HEK293 (cell line): ENCODE measurements around the gene FAM168A.
A peak's percentile ranks its signal among the peaks of the same experiment; 100 is the strongest.

ENCODE experiments used
- CTCF ChIA-PET: fragments of 350-600 bp; formaldehyde crosslinking; extraction: SDS; loops from one replicate; lab custom pipeline; 2021; ENCODE audit warnings: antibody characterized with exemption; lab: Yijun Ruan, JAX
- POLR2A ChIA-PET: fragments of 300-600 bp; formaldehyde crosslinking; extraction: SDS; loops from one replicate; lab custom pipeline; 2020; ENCODE audit warnings: antibody characterized with exemption, inconsistent platforms; lab: Yijun Ruan, JAX
- H3K27ac ChIP-seq: fragments of 200-500 bp; sonication (Bioruptor generic); 2 replicates; pipeline ENCODE4 v1.5.1; 2014; ENCODE audit warnings: low read depth, low read length, control low read depth, inconsistent platforms; ENCODE audit errors: extremely low read depth
- H3K36me3 ChIP-seq, 2 experiments: fragments of 200-500 bp in 1 of 2; sonication (Bioruptor generic) in 1 of 2; 1 replicate in 1 of 2; 2 replicates in 1 of 2; pipeline ENCODE4 v1.5.1; 2014 to 2017; ENCODE audit warnings: inconsistent platforms in 2 of 2, low read length in 2 of 2; ENCODE audit not compliant: control insufficient read depth in 2 of 2, insufficient read depth in 1 of 2
- H3K4me1 ChIP-seq: fragments of 200-500 bp; sonication (Bioruptor generic); 2 replicates; pipeline ENCODE4 v1.5.1; 2014; ENCODE audit warnings: mild to moderate bottlenecking, low read length, inconsistent platforms; ENCODE audit not compliant: control insufficient read depth, insufficient read depth
- H3K4me3 ChIP-seq: 2 replicates; pipeline ENCODE4 v1.5.1; 2011; ENCODE audit warnings: low read depth, mild to moderate bottlenecking, control low read depth, low read length, moderate library complexity
- H3K9me3 ChIP-seq: fragments of 200-500 bp; sonication (Bioruptor generic); 2 replicates; pipeline ENCODE4 v1.5.1; 2014; ENCODE audit warnings: low read depth, low read length, inconsistent platforms; ENCODE audit not compliant: control insufficient read depth, insufficient read depth
- MEIS1 ChIP-seq: sonication (generic); formaldehyde crosslinking; IDR thresholded peaks from 2 replicates; pipeline ENCODE4 v1.8.1; 2022; ENCODE audit warnings: missing genetic modification reagents, mild to moderate bottlenecking, borderline replicate concordance
- SCRT1 ChIP-seq: fragments of 450-650 bp; formaldehyde crosslinking; IDR thresholded peaks from 2 replicates; pipeline ENCODE4 v1.5.1; 2016; ENCODE audit warnings: missing biosample characterization, missing genetic modification characterization, borderline replicate concordance
- ZFP69B ChIP-seq: fragments of 450-650 bp; formaldehyde crosslinking; IDR thresholded peaks from 2 replicates; pipeline ENCODE4 v1.5.1; 2016; ENCODE audit warnings: missing biosample characterization, missing genetic modification characterization
- ZNF133 ChIP-seq: fragments of 450-650 bp; formaldehyde crosslinking; IDR thresholded peaks from 2 replicates; pipeline ENCODE4 v1.5.1; 2016; ENCODE audit warnings: missing biosample characterization, missing genetic modification characterization
- ZNF350 ChIP-seq: fragments of 450-650 bp; formaldehyde crosslinking; IDR thresholded peaks from 2 replicates; pipeline ENCODE4 v1.5.0; 2017; ENCODE audit warnings: missing biosample characterization, mild to moderate bottlenecking, missing genetic modification characterization
- ZNF416 ChIP-seq: fragments of 450-650 bp; formaldehyde crosslinking; IDR thresholded peaks from 2 replicates; pipeline ENCODE4 v1.5.1; 2016; ENCODE audit warnings: missing biosample characterization, missing genetic modification characterization
- ZNF433 ChIP-seq: fragments of 450-650 bp; formaldehyde crosslinking; IDR thresholded peaks from 2 replicates; pipeline ENCODE4 v1.5.1; 2016; ENCODE audit warnings: missing biosample characterization, missing genetic modification characterization, low read depth
- ZNF571 ChIP-seq: fragments of 450-650 bp; formaldehyde crosslinking; IDR thresholded peaks from 2 replicates; pipeline ENCODE4 v1.5.0; 2017; ENCODE audit warnings: missing biosample characterization, missing genetic modification characterization
- ZNF596 ChIP-seq: fragments of 450-650 bp; IDR thresholded peaks from 2 replicates; pipeline ENCODE4 v1.5.0; 2018; ENCODE audit warnings: missing biosample characterization, mild to moderate bottlenecking, missing genetic modification characterization, moderate library complexity
- ZNF624 ChIP-seq: fragments of 450-650 bp; formaldehyde crosslinking; IDR thresholded peaks from 2 replicates; pipeline ENCODE4 v1.5.1; 2017; ENCODE audit warnings: missing biosample characterization, missing genetic modification characterization
- ZNF768 ChIP-seq: fragments of 450-650 bp; formaldehyde crosslinking; IDR thresholded peaks from 2 replicates; pipeline ENCODE4 v1.5.1; 2018; ENCODE audit warnings: missing biosample characterization, mild to moderate bottlenecking, missing genetic modification characterization
- ZNF837 ChIP-seq: fragments of 450-650 bp; formaldehyde crosslinking; IDR thresholded peaks from 2 replicates; pipeline ENCODE4 v1.5.1; 2016; ENCODE audit warnings: missing biosample characterization, missing genetic modification characterization
- TF ChIP-seq, protein P1 (sequence below): fragments of 450-650 bp; formaldehyde crosslinking; IDR thresholded peaks from 2 replicates; pipeline ENCODE4 v1.5.1; 2016; ENCODE audit warnings: missing biosample characterization, missing genetic modification characterization
- TF ChIP-seq, protein P2 (sequence below): fragments of 450-650 bp; formaldehyde crosslinking; IDR thresholded peaks from 2 replicates; pipeline ENCODE4 v1.5.1; 2016; ENCODE audit warnings: missing biosample characterization, missing genetic modification characterization

The FAM168A gene

DNA sequence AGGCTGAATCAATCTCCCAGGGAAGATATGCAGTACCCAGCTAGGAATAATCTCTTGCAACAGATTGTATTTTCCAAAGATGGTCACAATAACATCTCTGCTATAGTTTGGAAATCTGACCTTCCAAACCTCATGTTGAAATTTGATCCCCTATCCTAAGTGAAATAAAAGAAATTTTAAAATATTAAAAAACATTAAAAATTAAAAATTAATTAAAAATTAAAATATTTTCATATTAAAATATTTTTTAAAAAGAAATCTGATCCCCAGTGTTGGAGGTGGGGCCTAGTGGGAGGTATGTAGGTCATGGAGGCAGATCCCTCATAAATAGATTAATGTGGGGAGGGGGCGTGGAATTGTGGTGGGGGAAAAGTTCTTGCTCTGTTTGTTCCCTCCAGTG, 79.7 kb downstream of the FAM168A start:
- ChIA-PET CTCF (interaction anchor here (0.6 kb wide), 1 partner anchor 40 kb away, joined by 5 read pairs; no protein-coding TSS in a partner anchor), POLR2A (no interaction called here)
- no peak overlapping the region for H3K27ac ChIP-seq

DNA sequence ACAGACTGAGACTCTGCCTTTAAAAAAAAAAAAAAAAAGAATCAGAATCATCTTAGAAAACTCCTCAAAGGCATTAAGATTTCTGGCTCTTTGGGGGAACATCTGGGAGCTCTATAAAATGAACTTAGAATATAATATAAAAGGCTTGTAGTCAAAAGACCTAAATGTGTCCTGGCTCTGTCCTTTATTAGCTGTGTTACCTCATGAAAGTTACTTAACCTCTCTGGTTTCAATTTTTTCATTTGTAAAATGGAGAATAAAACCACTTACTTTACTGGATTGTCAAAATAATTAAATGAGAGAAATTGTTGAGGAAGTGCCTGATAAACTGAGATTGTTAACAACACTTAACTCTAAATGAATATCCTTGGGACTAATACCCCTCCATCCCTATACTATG, 81.8 kb downstream of the FAM168A start:
- Histone ChIP-seq H3K4me3 (no peak overlapping the region), H3K9me3 (no peaks in the 10 kb centered on the region), H3K36me3 (no peaks in the 10 kb centered on the region), H3K4me1 (no peaks in the 10 kb centered on the region; the same call in 1 of the 2 replicates), H3K27ac (no peak overlapping the region)
- ChIA-PET POLR2A (no interaction called here), CTCF (interaction anchor here (0.6 kb wide), 2 partner anchors 16 to 447 kb away, joined by 3 to 5 read pairs; no protein-coding TSS in a partner anchor)
- no peak for TF ChIP-seq ZNF416 (tag by site-specific recombination)
- TF ChIP-seq ZNF768 (tag by site-specific recombination), result 0 out of 2 replicates have a peak, but pooled peaks have one; percentile 23

More for the DNA sequence above, 79.7 kb downstream of the FAM168A start:
- no peak for TF ChIP-seq ZNF624 (tag by site-specific recombination)
- no peak for TF ChIP-seq ZNF350 (tag by site-specific recombination)
- TF ChIP-seq ZFP69B (tag by site-specific recombination), result no peak
- TF ChIP-seq ZNF416 (tag by site-specific recombination), result no peak
- TF ChIP-seq SCRT1 (tag by site-specific recombination), result no peak
- Histone ChIP-seq H3K4me1 (no peaks in the 10 kb centered on the region; the same call in 1 of the 2 replicates), H3K36me3 (no peaks in the 10 kb centered on the region), H3K9me3 (no peaks in the 10 kb centered on the region), H3K4me3 (no peak overlapping the region)

DNA sequence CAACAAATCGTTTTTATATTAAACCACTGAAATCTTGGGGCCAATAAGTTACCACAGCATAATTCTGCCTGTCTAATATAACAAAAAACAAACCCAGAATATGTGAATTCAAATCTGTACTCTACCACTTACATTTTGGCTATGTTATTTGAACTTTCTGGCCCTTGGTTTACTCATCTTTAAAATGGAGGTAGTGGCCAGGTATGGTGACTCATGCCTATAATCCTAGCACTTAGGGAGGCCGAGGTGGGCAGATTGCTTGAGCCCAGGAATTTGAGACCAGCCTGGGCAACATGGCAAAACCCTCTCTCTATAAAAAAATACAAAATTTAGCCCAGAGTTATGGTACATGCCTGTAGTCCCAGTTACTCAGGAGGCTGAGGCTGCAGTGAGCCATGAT, 84.2 kb downstream of the FAM168A start:
- CTCF ChIA-PET, result interaction anchor here (0.6 to 2.2 kb wide), 2 partner anchors 34 to 134 kb away, joined by 5 to 8 read pairs; no protein-coding TSS in a partner anchor
- H3K9me3 ChIP-seq, result no peaks in the 10 kb centered on the region

DNA sequence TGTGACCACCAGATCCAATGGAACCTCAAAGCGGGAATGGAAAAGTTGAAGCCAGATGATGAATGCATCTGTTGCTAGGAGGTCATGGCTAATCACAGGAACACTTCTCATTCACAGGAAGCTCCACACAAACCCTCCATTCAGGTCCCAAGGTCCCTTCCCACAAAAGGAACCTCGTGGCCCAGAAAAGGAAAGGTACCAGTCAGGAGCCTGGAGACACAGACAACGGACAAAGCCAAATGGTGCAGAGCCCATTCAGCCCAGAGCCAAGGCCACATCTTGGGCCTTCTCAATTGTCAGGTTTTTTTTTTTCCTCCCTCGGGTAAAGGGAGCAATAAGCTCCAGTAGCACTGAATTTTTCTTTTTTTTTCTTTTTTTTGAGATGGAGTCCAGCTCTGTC, 87.0 kb downstream of the FAM168A start:
- ChIA-PET CTCF (interaction anchor here (0.7 to 1.2 kb wide), 3 partner anchors 32 to 151 kb away, joined by 3 to 4 read pairs (median 3); no protein-coding TSS in a partner anchor), POLR2A (no interaction called here)
- Histone ChIP-seq H3K4me1 (peaks cover 6% of the 10 kb centered on the region), H3K36me3 (no peaks in the 10 kb centered on the region), H3K27ac (no peak overlapping the region), H3K9me3 (no peaks in the 10 kb centered on the region), H3K4me3 (no peak overlapping the region)
- TF ChIP-seq ZNF433 (no peak), ZNF571 (tag by site-specific recombination) (no peak)

More for the DNA sequence above, 84.2 kb downstream of the FAM168A start:
- Histone ChIP-seq H3K4me1 (no peaks in the 10 kb centered on the region; the same call in 1 of the 2 replicates), H3K4me3 (no peak overlapping the region), H3K36me3 (no peaks in the 10 kb centered on the region), H3K27ac (no peak overlapping the region)
- TF ChIP-seq, protein P1, sequence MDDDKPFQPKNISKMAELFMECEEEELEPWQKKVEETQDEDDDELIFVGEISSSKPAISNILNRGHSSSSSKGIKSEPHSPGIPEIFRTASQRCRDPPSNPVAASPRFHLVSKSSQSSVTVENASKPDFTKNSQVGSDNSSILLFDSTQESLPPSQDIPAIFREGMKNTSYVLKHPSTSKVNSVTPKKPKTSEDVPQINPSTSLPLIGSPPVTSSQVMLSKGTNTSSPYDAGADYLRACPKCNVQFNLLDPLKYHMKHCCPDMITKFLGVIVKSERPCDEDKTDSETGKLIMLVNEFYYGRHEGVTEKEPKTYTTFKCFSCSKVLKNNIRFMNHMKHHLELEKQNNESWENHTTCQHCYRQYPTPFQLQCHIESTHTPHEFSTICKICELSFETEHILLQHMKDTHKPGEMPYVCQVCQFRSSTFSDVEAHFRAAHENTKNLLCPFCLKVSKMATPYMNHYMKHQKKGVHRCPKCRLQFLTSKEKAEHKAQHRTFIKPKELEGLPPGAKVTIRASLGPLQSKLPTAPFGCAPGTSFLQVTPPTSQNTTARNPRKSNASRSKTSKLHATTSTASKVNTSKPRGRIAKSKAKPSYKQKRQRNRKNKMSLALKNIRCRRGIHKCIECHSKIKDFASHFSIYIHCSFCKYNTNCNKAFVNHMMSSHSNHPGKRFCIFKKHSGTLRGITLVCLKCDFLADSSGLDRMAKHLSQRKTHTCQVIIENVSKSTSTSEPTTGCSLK (tag by site-specific recombination), result no peak
- POLR2A ChIA-PET, result interaction anchor here (0.5 kb wide), 1 partner anchor 102 kb away, joined by 3 read pairs; no protein-coding TSS in a partner anchor

DNA sequence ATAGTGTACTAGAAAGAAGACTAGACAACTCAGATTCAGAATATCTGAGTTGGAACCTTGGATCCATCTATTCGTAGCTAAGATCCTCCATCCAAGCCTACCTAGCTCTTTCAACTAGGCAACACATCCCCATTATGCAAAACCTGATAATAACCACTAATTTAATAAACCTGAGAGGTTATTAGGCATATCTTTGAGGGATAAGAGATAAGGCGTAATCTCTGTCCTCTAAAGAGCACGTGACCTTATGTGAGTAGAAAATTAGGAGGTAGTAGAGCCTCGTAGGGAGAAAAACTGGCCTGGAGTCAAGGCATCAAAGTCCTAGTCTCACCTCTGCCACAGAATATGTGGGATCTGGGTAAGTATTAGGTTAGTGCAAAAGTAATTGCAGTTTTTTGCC, 87.8 kb downstream of the FAM168A start:
- Histone ChIP-seq H3K4me3 (no peak overlapping the region), H3K4me1 (peaks cover 6% of the 10 kb centered on the region), H3K27ac (no peak overlapping the region), H3K9me3 (no peaks in the 10 kb centered on the region), H3K36me3 (no peaks in the 10 kb centered on the region)
- ChIA-PET CTCF (interaction anchor here (0.6 to 2.0 kb wide), 4 partner anchors 19 to 151 kb away, joined by 3 to 5 read pairs (median 4); no protein-coding TSS in a partner anchor), POLR2A (no interaction called here)
- TF ChIP-seq ZNF133, result no peak
- no peak for TF ChIP-seq ZNF768 (tag by site-specific recombination)
- no peak for TF ChIP-seq ZNF596
- TF ChIP-seq ZNF837 (tag by site-specific recombination), result no peak
- TF ChIP-seq, protein P2, sequence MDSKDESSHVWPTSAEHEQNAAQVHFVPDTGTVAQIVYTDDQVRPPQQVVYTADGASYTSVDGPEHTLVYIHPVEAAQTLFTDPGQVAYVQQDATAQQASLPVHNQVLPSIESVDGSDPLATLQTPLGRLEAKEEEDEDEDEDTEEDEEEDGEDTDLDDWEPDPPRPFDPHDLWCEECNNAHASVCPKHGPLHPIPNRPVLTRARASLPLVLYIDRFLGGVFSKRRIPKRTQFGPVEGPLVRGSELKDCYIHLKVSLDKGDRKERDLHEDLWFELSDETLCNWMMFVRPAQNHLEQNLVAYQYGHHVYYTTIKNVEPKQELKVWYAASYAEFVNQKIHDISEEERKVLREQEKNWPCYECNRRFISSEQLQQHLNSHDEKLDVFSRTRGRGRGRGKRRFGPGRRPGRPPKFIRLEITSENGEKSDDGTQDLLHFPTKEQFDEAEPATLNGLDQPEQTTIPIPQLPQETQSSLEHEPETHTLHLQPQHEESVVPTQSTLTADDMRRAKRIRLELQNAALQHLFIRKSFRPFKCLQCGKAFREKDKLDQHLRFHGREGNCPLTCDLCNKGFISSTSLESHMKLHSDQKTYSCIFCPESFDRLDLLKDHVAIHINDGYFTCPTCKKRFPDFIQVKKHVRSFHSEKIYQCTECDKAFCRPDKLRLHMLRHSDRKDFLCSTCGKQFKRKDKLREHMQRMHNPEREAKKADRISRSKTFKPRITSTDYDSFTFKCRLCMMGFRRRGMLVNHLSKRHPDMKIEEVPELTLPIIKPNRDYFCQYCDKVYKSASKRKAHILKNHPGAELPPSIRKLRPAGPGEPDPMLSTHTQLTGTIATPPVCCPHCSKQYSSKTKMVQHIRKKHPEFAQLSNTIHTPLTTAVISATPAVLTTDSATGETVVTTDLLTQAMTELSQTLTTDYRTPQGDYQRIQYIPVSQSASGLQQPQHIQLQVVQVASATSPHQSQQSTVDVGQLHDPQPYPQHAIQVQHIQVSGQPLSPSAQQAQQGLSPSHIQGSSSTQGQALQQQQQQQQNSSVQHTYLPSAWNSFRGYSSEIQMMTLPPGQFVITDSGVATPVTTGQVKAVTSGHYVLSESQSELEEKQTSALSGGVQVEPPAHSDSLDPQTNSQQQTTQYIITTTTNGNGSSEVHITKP, result no peak
- no peak for TF ChIP-seq MEIS1 (CRISPR knock-in tag)
